ENCODE measurements around the gene MMP2.

- TF ChIP-seq, protein P1, sequence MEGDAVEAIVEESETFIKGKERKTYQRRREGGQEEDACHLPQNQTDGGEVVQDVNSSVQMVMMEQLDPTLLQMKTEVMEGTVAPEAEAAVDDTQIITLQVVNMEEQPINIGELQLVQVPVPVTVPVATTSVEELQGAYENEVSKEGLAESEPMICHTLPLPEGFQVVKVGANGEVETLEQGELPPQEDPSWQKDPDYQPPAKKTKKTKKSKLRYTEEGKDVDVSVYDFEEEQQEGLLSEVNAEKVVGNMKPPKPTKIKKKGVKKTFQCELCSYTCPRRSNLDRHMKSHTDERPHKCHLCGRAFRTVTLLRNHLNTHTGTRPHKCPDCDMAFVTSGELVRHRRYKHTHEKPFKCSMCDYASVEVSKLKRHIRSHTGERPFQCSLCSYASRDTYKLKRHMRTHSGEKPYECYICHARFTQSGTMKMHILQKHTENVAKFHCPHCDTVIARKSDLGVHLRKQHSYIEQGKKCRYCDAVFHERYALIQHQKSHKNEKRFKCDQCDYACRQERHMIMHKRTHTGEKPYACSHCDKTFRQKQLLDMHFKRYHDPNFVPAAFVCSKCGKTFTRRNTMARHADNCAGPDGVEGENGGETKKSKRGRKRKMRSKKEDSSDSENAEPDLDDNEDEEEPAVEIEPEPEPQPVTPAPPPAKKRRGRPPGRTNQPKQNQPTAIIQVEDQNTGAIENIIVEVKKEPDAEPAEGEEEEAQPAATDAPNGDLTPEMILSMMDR (IDR thresholded peaks at IDR 0.05), result no peak
- TF ChIP-seq POLR2A (IDR thresholded peaks at IDR 0.05) (no peak), EP300 (IDR thresholded peaks at IDR 0.05) (no peak)
Measured at GRCh38 chr16:55453909-55454308, 25.1 kb upstream of the MMP2 start.

Data from ovary (tissue), 3 donors.